Stimulated activated CD8-positive, alpha-beta memory T cell treated with anti-CD3 and anti-CD28 coated beads, Interleukin-2, amount 100 ng/mL, for 48 hours (primary cell): ENCODE results near the gene CTCF.

ENCODE experiments used
- DNase-seq, 2 donors: peaks; one replicate each; pipeline ENCODE4 v3.0.0-alpha.2; 2020; ENCODE audit warnings: low read depth in 2 of 2

Gene CTCF

GRCh38 chr16:67534431-67534830 is 27.9 kb upstream of the CTCF start:
- DNase-seq: no peak

GRCh38 chr16:67535201-67535600 is 27.1 kb upstream of the CTCF start:
- no peak for DNase-seq

GRCh38 chr16:67537270-67537635 is 25.1 kb upstream of the CTCF start:
- DNase-seq: no peak

GRCh38 chr16:67537636-67538591 is 24.4 kb upstream of the CTCF start:
- peak in 1 of 2 donors; percentile 40 for DNase-seq

- DNase-seq: no peak
Measured at GRCh38 chr16:67538666-67539101, 23.6 kb upstream of the CTCF start.

GRCh38 chr16:67539271-67539670 is 23.1 kb upstream of the CTCF start:
- DNase-seq: no peak

- DNase-seq: no peak
Measured at GRCh38 chr16:67539691-67540635, 22.4 kb upstream of the CTCF start.

- no peak for DNase-seq
Measured at GRCh38 chr16:67540756-67541155, 21.6 kb upstream of the CTCF start.

GRCh38 chr16:67541391-67542263 is 20.7 kb upstream of the CTCF start:
- no peak for DNase-seq

GRCh38 chr16:67542464-67542863 is 19.9 kb upstream of the CTCF start:
- peak in 1 of 2 donors; percentile 70 for DNase-seq

- no peak for DNase-seq
Measured at GRCh38 chr16:67543036-67543435, 19.3 kb upstream of the CTCF start.

- DNase-seq: no peak
Measured at GRCh38 chr16:67543582-67543981, 18.7 kb upstream of the CTCF start.

GRCh38 chr16:67544329-67544841 is 17.9 kb upstream of the CTCF start:
- no peak for DNase-seq

GRCh38 chr16:67544844-67545664 is 17.3 kb upstream of the CTCF start:
- DNase-seq: no peak

GRCh38 chr16:67545665-67546024 is 16.7 kb upstream of the CTCF start:
- no peak for DNase-seq

- no peak for DNase-seq
Measured at GRCh38 chr16:67546091-67546501, 16.2 kb upstream of the CTCF start.

GRCh38 chr16:67546761-67547422 is 15.4 kb upstream of the CTCF start:
- no peak for DNase-seq

- DNase-seq: no peak
Measured at GRCh38 chr16:67547423-67548264, 14.7 kb upstream of the CTCF start.
